ENCODE measurements around the gene SDK2.

- no peak for TF ChIP-seq CTCF (IDR thresholded peaks at IDR 0.05)
- TF ChIP-seq POLR2A (IDR thresholded peaks at IDR 0.05) = no peak
Measured at GRCh38 chr17:73360961-73361761, 283.1 kb downstream of the SDK2 start.

Measured in thyroid gland (tissue), 4 donors.